Stimulated activated CD8-positive, alpha-beta memory T cell treated with anti-CD3 and anti-CD28 coated beads, Interleukin-4, amount 100 ng/mL, for 1 hour (primary cell): ENCODE data around the gene ASB4.

Experiments
- DNase-seq, 2 donors: peaks; one replicate each; pipeline ENCODE4 v3.0.0-alpha.2; 2020; ENCODE audit warnings: low read depth in 2 of 2, low spot score in 1 of 2

ASB4 gene

DNA sequence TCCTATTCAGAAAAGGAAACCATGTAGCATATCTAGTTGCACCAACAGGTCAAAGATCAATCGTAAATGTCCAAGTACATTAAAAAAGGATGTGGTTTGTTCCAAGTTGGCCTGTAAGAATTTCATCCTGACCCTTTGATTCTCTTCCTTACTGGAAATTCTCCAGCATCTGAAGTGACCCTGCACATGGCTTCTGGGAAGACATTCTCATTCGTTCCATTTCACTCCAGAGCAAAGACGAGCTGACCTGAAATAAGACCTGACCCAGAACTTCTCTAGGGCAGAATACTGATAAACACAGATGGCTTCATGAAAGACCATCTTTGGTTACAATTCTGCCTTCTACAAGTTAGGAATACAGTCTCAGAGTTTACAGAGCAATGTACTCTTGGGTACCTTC, 39.8 kb downstream of the ASB4 start:
- DNase-seq = no peak

- DNase-seq = no peak
Measured at GRCh38 chr7:95526128-95526738, 40.5 kb downstream of the ASB4 start.

GRCh38 chr7:95527033-95527775, 41.5 kb downstream of the ASB4 start:
- DNase-seq = no peak

DNA sequence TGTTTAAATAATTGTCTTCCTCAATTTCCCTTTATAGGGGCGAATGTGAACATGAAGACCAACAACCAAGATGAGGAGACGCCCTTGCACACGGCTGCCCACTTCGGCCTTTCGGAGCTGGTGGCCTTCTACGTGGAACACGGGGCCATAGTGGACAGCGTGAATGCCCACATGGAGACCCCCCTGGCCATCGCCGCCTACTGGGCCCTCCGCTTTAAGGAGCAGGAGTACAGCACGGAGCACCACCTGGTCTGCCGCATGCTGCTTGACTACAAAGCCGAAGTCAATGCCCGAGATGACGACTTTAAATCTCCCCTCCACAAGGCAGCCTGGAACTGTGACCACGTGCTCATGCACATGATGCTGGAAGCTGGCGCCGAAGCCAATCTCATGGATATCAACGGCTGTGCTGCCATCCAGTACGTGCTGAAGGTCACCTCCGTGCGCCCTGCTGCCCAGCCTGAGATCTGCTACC, 42.1 kb downstream of the ASB4 start:
- DNase-seq = no peak

DNA sequence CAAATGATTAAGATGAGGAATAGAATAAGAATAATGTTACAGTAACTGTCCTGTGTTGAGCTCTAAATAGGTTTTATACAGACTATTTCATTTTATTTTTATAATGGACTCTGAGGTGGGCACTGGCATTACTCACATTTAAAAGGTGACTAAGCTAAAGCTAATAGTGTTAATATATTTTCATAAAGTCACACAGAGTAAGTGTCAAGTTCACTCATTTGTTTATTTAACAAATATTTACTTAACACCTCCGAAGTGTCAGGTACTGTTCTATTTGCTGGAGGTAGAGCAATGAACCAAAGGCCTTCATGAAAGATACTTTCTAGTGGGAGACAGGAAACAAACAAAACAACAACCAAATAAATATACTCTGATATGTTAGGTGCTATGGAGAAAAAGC, 44.0 kb downstream of the ASB4 start:
- no peak for DNase-seq

DNA sequence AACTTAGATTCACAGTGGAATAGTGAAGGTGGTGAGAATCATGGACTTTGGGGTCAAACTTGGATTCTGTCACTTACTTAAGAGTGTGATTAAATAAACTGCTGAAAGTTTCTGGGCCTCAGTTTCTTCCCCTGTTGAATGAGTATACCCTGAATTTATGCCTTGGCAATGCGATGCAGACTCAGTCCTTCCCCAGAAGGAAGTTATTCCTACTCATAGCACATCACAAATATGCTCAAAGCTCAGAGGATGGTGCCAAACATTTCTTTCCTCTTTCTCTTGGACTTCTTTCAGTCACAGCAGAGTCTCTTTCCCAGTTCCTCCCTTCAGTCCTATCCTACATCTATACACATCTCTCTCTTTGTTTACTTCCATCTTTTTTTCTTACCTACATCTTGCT, 45.1 kb downstream of the ASB4 start:
- DNase-seq = no peak

- no peak for DNase-seq
Measured at GRCh38 chr7:95531605-95532219, 46.0 kb downstream of the ASB4 start.

DNA sequence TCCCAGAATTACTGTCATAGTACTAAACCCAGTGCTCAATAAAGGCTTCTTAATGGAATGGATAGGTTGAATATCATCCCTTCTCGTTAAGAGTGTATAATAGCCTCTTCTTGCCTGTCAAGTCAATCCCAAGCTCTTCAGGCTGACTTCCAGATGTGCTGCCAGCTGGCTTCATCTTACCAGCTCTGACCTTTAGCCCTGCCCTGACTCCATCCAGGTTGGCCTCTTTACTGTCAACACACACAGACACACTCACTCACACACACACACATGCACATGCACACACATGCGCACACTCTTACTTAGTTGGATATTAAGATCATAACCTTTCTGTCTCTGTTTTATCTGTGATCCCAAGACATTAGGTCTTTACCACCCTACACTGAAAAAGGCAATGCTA, 49.1 kb downstream of the ASB4 start:
- DNase-seq = no peak

DNA sequence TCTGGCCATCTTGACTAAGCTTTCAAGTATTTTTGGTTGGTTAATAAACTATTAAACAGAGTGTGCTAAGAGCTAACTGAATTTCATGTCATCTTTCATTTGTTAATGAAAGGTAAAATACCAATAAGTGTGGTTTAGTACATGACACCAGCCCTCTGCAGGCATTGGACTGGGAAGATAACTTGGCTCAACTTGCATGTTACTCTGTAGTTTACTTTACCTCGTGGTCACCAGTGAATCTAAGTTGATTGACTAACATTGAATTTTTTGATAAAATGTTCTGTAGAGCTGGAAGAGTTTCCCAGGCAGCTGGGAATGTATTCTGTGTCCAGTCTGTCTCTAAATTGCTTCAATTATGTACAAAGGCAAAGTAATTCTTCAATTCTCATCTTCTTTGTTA, 49.9 kb downstream of the ASB4 start:
- DNase-seq = no peak

DNA sequence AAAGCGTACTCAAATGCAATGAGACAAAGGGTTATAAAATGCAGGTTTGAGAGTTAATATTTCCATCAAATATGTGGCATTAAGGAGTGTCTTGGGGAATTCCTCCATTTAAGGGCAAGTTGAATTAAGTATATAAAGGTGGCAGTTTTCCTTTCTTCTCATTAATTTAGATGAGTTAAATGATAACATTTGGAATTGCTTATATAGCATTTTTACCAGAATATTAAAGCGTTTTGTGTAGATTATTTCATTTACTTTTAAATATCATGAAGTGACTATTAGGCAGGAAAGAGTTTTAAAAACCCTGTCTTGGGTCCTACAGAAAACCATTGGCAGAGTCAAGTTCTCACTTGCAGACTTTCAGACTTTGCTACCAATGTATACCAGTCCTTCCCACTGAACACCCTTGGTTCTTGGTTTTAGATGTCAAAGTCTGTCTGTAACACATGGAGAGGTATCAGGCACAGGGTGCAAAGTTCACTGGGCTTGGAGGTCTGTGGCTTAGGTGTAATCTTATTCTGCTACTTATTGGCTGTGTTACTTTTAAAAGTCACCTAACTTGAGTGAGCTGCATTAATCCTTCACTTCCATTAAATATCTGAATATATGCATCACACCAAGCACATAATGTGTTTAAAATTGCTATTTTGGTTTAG, 51.0 kb downstream of the ASB4 start:
- no peak for DNase-seq

GRCh38 chr7:95537468-95537867, 51.7 kb downstream of the ASB4 start:
- DNase-seq = no peak

DNA sequence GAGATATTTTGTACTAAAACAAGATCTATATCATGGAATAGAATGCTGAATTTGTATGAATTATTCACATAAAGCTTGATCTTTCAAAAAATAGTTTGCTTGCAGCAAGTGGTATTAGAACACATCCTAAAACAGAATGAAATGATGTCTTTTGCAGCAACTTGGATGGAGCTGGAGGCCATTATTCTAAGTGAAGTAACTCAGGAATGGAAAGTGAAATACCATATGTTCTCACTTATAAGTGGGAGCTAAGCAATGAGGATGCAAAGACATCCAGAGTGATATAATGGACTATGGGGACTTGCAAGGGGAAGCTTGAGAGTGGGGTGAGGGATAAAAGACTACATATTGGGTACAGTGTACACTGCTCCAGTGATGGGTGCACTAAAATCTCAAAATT, 53.7 kb downstream of the ASB4 start:
- DNase-seq = no peak

- DNase-seq = no peak
Measured at GRCh38 chr7:95540366-95540765, 54.6 kb downstream of the ASB4 start.

DNA sequence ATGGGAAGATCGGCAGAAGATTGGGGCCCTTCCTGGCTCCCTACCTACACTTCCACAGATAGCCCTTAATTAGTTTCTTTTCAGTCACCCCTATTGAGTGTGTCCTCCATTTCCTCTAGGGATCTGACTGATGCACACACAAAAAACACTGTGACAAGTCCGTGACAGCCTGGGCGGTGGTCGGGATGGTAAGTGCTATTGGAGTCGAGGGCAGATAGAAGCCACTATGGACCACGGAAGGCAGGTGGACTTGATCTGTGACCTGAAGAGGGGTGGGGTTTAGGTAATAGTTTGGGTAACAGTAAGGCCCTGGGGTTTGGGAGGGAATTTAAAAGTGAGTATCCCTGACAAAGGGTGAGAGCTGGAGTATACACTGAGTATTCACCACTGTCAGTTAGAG, 57.6 kb downstream of the ASB4 start:
- DNase-seq = no peak

DNA sequence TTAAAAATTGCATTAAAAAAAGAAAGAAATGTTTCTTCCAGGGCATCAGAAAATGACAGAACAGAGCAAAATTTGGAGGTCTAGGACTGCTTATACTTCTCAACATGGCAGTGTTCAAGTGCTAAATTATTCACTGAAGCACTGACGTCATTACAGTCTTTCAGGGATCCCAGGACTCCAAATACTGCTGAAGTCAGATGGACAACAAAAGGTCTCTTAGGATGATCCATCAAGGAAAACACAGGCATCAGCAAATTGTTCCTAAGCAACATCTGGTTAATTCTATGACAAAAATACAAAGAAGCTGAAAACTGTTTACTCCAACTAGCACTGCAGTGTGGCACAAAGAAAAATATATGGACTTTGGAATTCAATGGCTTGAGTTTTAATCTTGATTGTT, 58.4 kb downstream of the ASB4 start:
- no peak for DNase-seq

GRCh38 chr7:95545007-95545615, 59.4 kb downstream of the ASB4 start:
- no peak for DNase-seq

GRCh38 chr7:95545673-95546072, 59.9 kb downstream of the ASB4 start:
- no peak for DNase-seq

DNA sequence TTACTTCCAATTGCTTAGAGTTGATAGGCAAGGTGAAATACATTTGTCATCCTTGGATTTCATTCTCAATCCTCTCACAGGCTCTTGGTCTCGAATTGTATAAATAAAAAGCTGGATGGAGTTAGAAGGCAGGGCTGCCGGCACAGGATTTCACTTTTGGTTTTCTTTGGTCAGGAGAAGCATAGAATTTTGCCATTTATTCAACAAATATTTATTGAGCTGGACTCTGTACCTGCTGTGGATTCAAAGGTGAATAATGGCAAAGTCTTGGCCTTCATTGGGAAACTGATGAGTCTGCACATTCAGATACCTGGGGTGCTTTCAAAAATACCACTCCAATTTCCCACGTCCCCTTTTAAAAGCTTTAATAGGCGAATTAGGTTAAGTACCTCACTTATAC, 60.9 kb downstream of the ASB4 start:
- no peak for DNase-seq

DNA sequence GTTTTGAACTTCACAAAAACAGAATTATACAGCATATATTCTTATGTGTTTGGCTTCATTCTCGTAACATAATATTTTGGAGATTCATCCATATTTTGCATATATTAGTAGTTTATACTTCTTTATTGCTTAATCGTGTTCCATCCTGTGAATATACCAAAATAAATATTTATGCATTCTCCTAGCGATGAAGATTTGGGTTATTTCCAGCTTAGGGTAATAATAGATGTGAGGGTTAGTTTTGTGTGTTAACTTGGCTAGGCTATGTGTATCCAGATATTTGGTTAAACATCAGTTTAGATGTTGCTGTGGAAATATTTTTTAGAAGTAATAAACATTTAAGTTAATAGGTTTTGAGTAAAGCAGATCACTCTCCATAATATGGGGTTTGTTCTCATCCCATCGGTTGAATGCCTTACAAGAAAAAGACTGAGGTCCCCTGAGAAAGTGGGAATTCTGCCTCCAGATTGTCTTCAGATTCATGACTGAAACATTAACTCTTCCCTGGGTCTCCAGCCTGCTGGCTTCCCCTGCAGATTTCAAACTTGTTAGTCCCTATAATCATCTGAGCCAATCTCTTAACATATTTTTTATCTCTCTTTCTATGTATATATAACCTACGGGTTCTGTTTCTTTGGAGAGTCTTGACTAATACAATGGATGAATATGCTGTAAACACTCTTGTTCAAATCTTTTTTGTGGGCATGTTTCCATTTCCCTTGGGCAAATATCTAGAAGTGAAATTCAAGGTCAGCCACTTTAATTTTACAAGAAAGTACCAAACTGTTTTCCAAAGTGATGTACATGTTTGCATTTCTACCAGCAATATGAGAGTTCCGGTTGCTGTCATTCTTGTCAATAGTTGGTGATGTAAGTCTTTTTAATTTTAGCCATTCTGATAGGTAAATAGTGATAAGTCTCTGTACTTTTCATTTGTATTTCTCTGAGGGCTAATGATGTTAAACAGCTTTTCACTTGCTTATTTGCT, 61.9 kb downstream of the ASB4 start:
- no peak for DNase-seq

DNA sequence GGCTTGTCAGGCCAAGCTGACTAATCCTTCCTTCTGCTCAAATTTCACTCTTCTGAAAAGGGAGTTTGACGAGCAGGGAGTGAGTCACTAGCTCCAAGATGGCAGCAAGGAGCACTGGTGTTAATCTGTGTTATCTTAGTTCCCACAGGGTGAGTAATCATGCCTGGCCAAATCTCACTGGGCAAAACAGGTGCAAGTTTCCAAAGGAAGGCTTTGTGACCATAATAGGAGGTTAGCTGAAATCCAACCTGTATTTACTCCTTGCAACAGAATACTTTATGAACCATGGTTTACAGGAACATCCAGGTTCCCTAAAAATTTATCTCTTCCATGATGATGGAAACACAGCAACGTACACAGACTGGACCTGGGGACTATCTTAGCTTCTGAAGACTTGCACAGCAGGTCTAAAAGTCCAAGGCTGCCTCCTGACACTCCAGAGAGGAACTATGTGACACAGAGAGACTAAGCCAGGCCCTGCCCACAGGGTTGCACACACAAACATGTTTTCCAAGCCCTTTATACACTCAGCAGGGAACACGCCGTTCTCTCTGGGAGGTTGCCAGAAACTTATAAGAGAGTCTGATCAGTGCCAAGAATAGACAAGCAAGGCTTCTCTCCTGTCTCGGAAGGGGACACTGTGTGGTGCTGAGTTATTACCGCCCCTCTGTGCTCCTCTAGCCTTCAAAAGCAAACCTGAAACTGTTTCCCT, 64.2 kb downstream of the ASB4 start:
- DNase-seq = no peak
